Activated T-cell treated with anti-CD3 and anti-CD28 coated beads for 48 hours (primary cell): Measurements from ENCODE around the gene CCNI2.

Experiments used
- DNase-seq: peaks from one replicate; pipeline ENCODE4 v3.0.0-alpha.2; 2020; ENCODE audit warnings: low read depth

Gene CCNI2

DNA sequence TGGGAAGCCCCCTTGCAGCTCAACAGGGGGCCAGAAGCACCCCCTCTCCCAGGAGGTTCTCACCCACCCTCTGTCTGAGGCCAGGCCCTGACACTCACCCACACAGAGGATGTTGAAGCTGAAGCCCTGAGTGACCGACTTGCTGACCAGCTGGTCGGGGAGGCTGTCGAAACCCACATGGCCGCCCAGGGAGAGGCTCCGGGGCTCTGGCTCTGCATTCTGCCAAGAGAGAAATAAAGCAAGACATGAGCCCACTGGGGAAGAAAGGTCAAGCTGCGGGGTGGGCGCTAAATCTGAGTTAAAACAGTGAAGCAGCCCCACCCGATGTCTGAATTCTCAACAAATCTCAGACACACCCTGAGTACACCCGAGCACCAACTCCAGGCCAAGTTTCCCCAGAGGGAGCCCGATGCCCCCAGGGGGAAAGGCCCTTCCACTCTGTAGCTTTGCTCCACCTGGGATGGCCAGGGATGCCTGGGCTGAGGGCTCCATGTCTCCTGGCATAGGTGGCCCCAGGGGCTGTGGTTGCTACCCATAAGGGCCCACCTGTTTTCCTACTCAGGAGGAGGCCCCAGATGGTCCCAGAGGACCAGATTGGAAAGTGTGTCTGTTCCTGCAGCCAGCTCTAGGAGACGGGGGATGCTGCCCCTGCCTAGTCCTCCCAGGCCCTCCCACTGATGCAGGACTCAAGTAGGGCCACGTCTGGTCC is 18.2 kb downstream of the CCNI2 start:
- DNase-seq: no peak

GRCh38 chr5:132766020-132766805 is 19.0 kb downstream of the CCNI2 start:
- no peak for DNase-seq

DNA sequence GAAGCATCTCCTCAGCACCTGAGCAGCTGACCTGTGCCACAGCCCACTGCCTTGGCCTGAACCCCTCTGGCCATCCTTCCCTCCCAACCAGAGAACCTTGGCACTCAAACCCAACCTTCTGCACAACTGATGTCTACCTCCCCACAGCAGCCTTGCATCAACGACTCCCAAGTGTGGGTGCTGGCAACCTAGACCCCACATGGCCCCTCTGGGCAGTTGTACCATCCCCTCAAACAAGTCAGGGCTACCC is 19.5 kb downstream of the CCNI2 start:
- DNase-seq: no peak

DNA sequence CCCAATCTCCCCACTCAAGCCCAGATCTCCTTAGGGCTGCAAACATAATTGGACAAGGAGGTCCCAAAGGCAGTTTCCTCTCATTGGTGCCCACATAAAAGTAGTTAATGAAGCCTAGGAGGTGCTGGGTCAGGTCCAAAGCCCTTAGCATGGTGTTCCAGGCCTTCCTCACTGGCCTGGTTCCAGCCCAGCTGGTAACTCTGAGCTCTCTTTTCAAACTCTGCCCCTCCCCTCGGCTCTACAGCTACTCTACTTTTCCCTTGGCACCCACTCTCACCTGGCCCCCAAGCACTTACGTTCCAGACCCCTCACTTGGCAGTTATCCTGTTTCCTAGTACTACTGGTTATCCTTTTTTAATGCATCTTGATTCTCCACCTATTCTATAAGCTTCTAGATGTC is 19.9 kb downstream of the CCNI2 start:
- DNase-seq: no peak

GRCh38 chr5:132768485-132768868 is 21.3 kb downstream of the CCNI2 start:
- no peak for DNase-seq

GRCh38 chr5:132770476-132771159 is 23.4 kb downstream of the CCNI2 start:
- no peak for DNase-seq

GRCh38 chr5:132771503-132771998 is 24.3 kb downstream of the CCNI2 start:
- DNase-seq: no peak

- DNase-seq: no peak
Measured at GRCh38 chr5:132772291-132773070, 25.3 kb downstream of the CCNI2 start.

GRCh38 chr5:132773114-132773513 is 25.9 kb downstream of the CCNI2 start:
- no peak for DNase-seq

- no peak for DNase-seq
Measured at GRCh38 chr5:132773601-132774355, 26.6 kb downstream of the CCNI2 start.

DNA sequence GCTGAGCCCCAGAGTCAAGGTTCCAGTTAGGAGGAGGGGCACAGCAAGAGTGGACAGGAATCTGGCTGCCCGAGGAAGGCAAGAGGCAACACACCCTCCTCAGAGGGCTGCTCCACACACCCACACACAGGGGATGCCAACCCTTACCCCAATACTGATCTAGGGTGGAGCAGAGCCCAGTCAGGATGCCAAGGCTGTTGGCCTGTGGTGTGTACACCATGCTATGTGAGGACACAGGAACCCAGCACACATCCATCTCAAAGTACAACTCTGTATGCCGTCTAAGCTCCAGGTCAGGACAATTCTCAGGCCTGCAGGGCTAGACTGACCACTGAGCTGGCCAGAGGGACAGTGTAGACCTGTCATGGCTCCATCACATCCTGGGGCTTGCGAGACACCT is 27.2 kb downstream of the CCNI2 start:
- no peak for DNase-seq

DNA sequence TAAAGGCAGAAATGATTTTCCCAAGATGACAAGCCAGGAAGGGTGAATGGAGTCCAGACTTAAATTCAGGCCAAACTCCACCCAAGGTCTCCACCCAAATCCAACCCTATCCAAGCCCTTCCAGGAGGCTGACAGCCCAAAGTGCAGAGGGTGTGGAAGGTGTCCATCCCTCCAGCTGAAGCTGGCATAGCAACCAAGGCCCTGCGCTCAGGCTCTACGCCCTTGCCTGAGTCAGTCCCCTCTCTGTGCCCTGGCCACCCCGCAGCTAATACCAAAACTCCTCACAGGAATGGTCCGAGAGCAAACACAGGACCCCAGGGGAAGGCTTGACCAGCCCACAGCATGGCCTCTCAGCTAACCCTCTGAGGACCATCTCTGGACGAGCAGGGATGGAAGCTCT is 27.7 kb downstream of the CCNI2 start:
- DNase-seq: no peak

DNA sequence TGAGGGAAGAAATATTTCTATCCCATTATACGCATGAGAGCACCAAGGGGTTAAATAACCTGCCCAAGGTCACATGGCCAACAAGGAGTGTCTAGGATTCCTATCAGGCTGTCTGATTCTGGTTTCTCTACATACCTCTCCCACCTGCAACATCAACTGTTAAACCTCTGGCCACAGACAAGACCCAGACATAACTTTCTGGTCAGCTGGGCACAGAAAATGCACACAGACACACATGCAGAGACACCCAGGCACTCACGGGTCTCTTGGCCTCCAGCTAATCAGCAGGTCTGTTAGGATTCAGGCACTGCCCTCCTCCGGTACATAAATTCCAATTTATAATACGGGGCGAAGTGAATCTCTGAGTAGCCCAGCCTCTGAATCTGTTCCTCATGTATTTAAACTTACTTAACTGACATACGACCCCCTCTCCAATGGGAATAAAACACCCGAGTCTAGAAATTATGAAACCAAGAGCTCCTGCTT is 28.3 kb downstream of the CCNI2 start:
- no peak for DNase-seq

- no peak for DNase-seq
Measured at GRCh38 chr5:132776131-132776937, 29.1 kb downstream of the CCNI2 start.

- no peak for DNase-seq
Measured at GRCh38 chr5:132776938-132777208, 29.6 kb downstream of the CCNI2 start.

- peak; percentile 30 for DNase-seq
Measured at GRCh38 chr5:132777209-132778069, 30.2 kb downstream of the CCNI2 start, which contains the start of gene SEPTIN8. SEPTIN8 (minus strand) TSS chr5:132777239; CDS start chr5:132777137, 102 bp downstream.

GRCh38 chr5:132778129-132778528 is 30.9 kb downstream of the CCNI2 start:
- DNase-seq: no peak

DNA sequence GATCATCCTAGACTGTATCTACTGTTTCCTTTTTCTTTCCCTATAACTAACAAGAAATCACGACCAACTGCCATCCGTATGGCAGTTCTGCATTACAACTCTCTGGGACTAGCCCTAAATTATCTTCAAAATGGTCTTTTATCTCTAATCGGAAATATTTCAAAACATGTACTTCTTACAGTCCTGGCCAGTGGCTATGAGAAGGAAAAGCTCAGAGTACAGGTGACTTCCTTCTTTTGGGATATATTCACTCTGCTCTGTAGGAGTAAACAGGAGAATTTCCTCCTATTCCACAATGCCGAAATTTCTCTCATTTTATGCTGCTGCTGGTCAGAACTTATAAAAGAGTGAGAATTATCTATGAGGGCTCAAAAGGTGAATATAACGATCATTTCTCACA is 31.6 kb downstream of the CCNI2 start:
- no peak for DNase-seq

GRCh38 chr5:132779961-132780360 is 32.7 kb downstream of the CCNI2 start:
- no peak for DNase-seq

DNA sequence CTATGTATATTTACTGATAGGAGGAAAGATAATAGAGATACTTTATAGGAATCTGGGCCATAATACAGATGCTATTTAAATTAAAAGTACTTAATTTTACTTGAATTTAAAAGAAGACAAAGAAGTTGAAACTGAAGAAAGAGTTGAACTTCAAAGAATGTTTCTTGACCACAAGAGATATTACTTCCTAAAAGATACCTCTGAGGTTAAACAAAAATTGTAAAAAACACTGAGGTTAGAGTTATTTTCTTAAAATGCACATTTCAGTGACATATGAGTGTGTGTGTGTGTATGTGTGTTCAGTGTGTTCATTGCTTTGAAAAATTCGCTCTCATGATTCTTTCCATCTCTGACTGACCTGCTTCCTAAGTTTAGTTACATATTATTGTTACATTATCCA is 33.4 kb downstream of the CCNI2 start:
- DNase-seq: no peak
